Endothelial cell of hepatic sinusoid (primary cell): Measurements from ENCODE around the gene ANAPC15.
"Not testable (repeated sequence)": the region's sequence is repeated elsewhere in the genome, so short reads cannot be mapped to it uniquely, and the experiment has no call there.

Source experiments
- in situ Hi-C: cut with HindIII; loops from 2 replicates; pipeline ENCODE4 v1.10.0; 2017; ENCODE audit warnings: low sequenced_read_pairs

Gene ANAPC15

GRCh38 chr11:72112143-72112977 is at the start of gene ANAPC15:
Gene ANAPC15, minus strand, starts transcription at chr11:72112695. Its CDS starts 1,419 bp downstream, at chr11:72111276.
- in situ Hi-C loops, result no loop called here

GRCh38 chr11:72160319-72160718 is 47.8 kb upstream of the ANAPC15 start:
- in situ Hi-C loops, result no loop called here

GRCh38 chr11:72157131-72157530 is 44.6 kb upstream of the ANAPC15 start:
- in situ Hi-C loops, result no loop called here

GRCh38 chr11:72155751-72156150 is 43.3 kb upstream of the ANAPC15 start:
- in situ Hi-C loops, result no loop called here

- in situ Hi-C loops, result no loop called here
Measured at GRCh38 chr11:72154816-72155215, 42.3 kb upstream of the ANAPC15 start.

- in situ Hi-C loops, result not testable (repeated sequence)
Measured at GRCh38 chr11:72153874-72154273, 41.4 kb upstream of the ANAPC15 start.

GRCh38 chr11:72150882-72151281 is 38.4 kb upstream of the ANAPC15 start:
- in situ Hi-C loops, result no loop called here

- in situ Hi-C loops, result no loop called here
Measured at GRCh38 chr11:72146625-72147024, 34.1 kb upstream of the ANAPC15 start.

- in situ Hi-C loops, result no loop called here
Measured at GRCh38 chr11:72144807-72145565, 32.5 kb upstream of the ANAPC15 start.

GRCh38 chr11:72142543-72142942 is 30.0 kb upstream of the ANAPC15 start:
- in situ Hi-C loops, result not testable (repeated sequence)

- in situ Hi-C loops, result not testable (repeated sequence)
Measured at GRCh38 chr11:72142086-72142485, 29.6 kb upstream of the ANAPC15 start.

GRCh38 chr11:72141066-72141465 is 28.6 kb upstream of the ANAPC15 start:
- in situ Hi-C loops, result no loop called here

GRCh38 chr11:72140661-72141060 is 28.2 kb upstream of the ANAPC15 start:
- in situ Hi-C loops, result no loop called here

- in situ Hi-C loops, result no loop called here
Measured at GRCh38 chr11:72139500-72139899, 27.0 kb upstream of the ANAPC15 start.

GRCh38 chr11:72138821-72139390 is 26.4 kb upstream of the ANAPC15 start:
- in situ Hi-C loops, result no loop called here

GRCh38 chr11:72136684-72137262 is 24.3 kb upstream of the ANAPC15 start:
- in situ Hi-C loops, result no loop called here

GRCh38 chr11:72135891-72136683 is 23.6 kb upstream of the ANAPC15 start:
- in situ Hi-C loops, result no loop called here

- in situ Hi-C loops, result not testable (repeated sequence)
Measured at GRCh38 chr11:72135473-72135872, 23.0 kb upstream of the ANAPC15 start, which contains the start of gene FOLR3. Gene FOLR3, plus strand, starts transcription at chr11:72135725. Its CDS starts 228 bp downstream, at chr11:72135953.

GRCh38 chr11:72132646-72133045 is 20.2 kb upstream of the ANAPC15 start:
- in situ Hi-C loops, result no loop called here

GRCh38 chr11:72129381-72129780 is 16.9 kb upstream of the ANAPC15 start:
- in situ Hi-C loops, result no loop called here
